Neural progenitor cell (in vitro differentiated cells): ENCODE measurements around the gene NR2F1. TPM values are rescaled to one million over a fixed set of nuclear protein-coding genes. Genes with fewer than 3 reads are reported as not detected.

Experiments used
- DNase-seq: peaks from one replicate; pipeline ENCODE4 v3.0.0-alpha.2; 2016; ENCODE audit warnings: low spot score
- H2AFZ ChIP-seq: fragments of 200-600 bp; sonication (generic); replicated peaks from 2 replicates; pipeline ENCODE4 v1.6.1; 2016; ENCODE audit warnings: antibody characterized with exemption
- H3F3A ChIP-seq: fragments of 200-600 bp; sonication (generic); 2 replicates; pipeline ENCODE4 v1.6.1; 2016; ENCODE audit warnings: antibody characterized with exemption, low read depth
- H3K27ac ChIP-seq: fragments of 200-600 bp; sonication (generic); 2 replicates; pipeline ENCODE4 v1.5.1; 2016; ENCODE audit warnings: mild to moderate bottlenecking
- H3K27me3 ChIP-seq: fragments of 200-600 bp; sonication (generic); 2 replicates; pipeline ENCODE4 v1.6.1; 2016; ENCODE audit warnings: mild to moderate bottlenecking, moderate library complexity
- H3K36me3 ChIP-seq: fragments of 200-600 bp; sonication (generic); 2 replicates; pipeline ENCODE4 v1.5.1; 2016
- H3K4me1 ChIP-seq: fragments of 200-600 bp; sonication (generic); 2 replicates; pipeline ENCODE4 v1.6.1; 2016; ENCODE audit warnings: mixed run types
- H3K4me2 ChIP-seq: fragments of 200-600 bp; sonication (generic); 2 replicates; pipeline ENCODE4 v1.6.1; 2016
- H3K4me3 ChIP-seq: fragments of 200-600 bp; sonication (generic); 2 replicates; pipeline ENCODE4 v1.5.1; 2016
- H3K79me2 ChIP-seq: fragments of 200-600 bp; sonication (generic); 2 replicates; pipeline ENCODE4 v1.6.1; 2016; ENCODE audit warnings: low read depth
- H3K9ac ChIP-seq: fragments of 200-600 bp; sonication (generic); 2 replicates; pipeline ENCODE4 v1.6.1; 2016
- H3K9me3 ChIP-seq: fragments of 200-600 bp; sonication (generic); 2 replicates; pipeline ENCODE4 v1.5.1; 2016; ENCODE audit warnings: low read depth
- H4K20me1 ChIP-seq: fragments of 200-600 bp; sonication (generic); 2 replicates; pipeline ENCODE4 v1.6.1; 2016; ENCODE audit warnings: low read depth
- H3K27ac Mint-ChIP-seq: 3 replicates; pipeline ENCODE4 v1.8.0; 2021; ENCODE audit warnings: mixed read lengths
- H3K27me3 Mint-ChIP-seq: 2 replicates; pipeline ENCODE4 v1.8.0; 2022; ENCODE audit warnings: low read depth, mild to moderate bottlenecking, inconsistent platforms, moderate library complexity, mixed read lengths; ENCODE audit not compliant: insufficient read depth
- H3K36me3 Mint-ChIP-seq: 3 replicates; pipeline ENCODE4 v1.8.0; 2021; ENCODE audit warnings: mixed read lengths
- H3K4me1 Mint-ChIP-seq: 3 replicates; pipeline ENCODE4 v1.8.0; 2021; ENCODE audit warnings: mixed read lengths
- H3K4me3 Mint-ChIP-seq: 3 replicates; pipeline ENCODE4 v1.8.0; 2021; ENCODE audit warnings: mild to moderate bottlenecking, moderate library complexity, mixed read lengths
- H3K9me3 Mint-ChIP-seq: 3 replicates; pipeline ENCODE4 v1.8.0; 2020; ENCODE audit warnings: mixed read lengths
- CTCF ChIP-seq: fragments of 200-600 bp; sonication (generic); IDR thresholded peaks from 2 replicates; pipeline ENCODE4 v1.5.1; 2017; ENCODE audit warnings: antibody characterized with exemption, mild to moderate bottlenecking
- EZH2 ChIP-seq: fragments of 200-600 bp; sonication (generic); IDR thresholded peaks from 2 replicates; pipeline ENCODE4 v1.6.1; 2017; ENCODE audit warnings: antibody characterized with exemption, mild to moderate bottlenecking, moderate library complexity
- EZH2phosphoT487 ChIP-seq: fragments of 200-600 bp; sonication (generic); IDR thresholded peaks from 2 replicates; pipeline ENCODE4 v1.6.1; 2017; ENCODE audit warnings: antibody characterized with exemption
- total RNA-seq: library from RNA; depleted of rRNA; stranded (reverse); fragments of >200 nt; gene quantifications from 2 replicates; pipeline ENCODE4 v1.2.3, GENCODE V29; 2015; ENCODE audit warnings: low replicate concordance

Gene NR2F1
- total RNA-seq, 1 donor from 2014 or later = 9.1 TPM

GRCh38 chr5:93623153-93623552 lies 40.1 kb downstream of the NR2F1 start:
- Mint-ChIP-seq H3K27me3 (peaks cover 5% of the 10 kb centered on the region), H3K4me1 (peaks cover 41% of the 10 kb centered on the region), H3K27ac (no peak overlapping the region), H3K9me3 (peaks cover 3% of the 10 kb centered on the region), H3K4me3 (no peak overlapping the region), H3K36me3 (no peaks in the 10 kb centered on the region)
- peaks cover 78% of the 10 kb centered on the region for H3K27me3 ChIP-seq
- peaks cover 17% of the 10 kb centered on the region for H3K4me1 ChIP-seq
- peaks cover 8% of the 10 kb centered on the region for H4K20me1 ChIP-seq
- H3K4me3 ChIP-seq = no peak overlapping the region
- H3F3A ChIP-seq = peaks cover 27% of the 10 kb centered on the region
- no peak overlapping the region for H3K4me2 ChIP-seq
- no peak for TF ChIP-seq EZH2
- no peak for TF ChIP-seq CTCF
- TF ChIP-seq EZH2phosphoT487 = no peak
- H3K9ac ChIP-seq = no peak overlapping the region
- no peaks in the 10 kb centered on the region for H3K36me3 ChIP-seq
- H2AFZ ChIP-seq = no peak overlapping the region
- no peak for DNase-seq
- no peak overlapping the region for H3K27ac ChIP-seq
- H3K79me2 ChIP-seq = no peaks in the 10 kb centered on the region
- no peaks in the 10 kb centered on the region for H3K9me3 ChIP-seq

- Mint-ChIP-seq H3K4me1 (peaks cover 18% of the 10 kb centered on the region), H3K4me3 (no peak overlapping the region), H3K27me3 (no peaks in the 10 kb centered on the region), H3K9me3 (peaks cover 3% of the 10 kb centered on the region), H3K36me3 (no peaks in the 10 kb centered on the region), H3K27ac (no peak overlapping the region)
- no peak overlapping the region for H3K9ac ChIP-seq
- H4K20me1 ChIP-seq = no peaks in the 10 kb centered on the region
- H3K79me2 ChIP-seq = no peaks in the 10 kb centered on the region
- H3K4me3 ChIP-seq = no peak overlapping the region
- DNase-seq = no peak
- no peak overlapping the region for H2AFZ ChIP-seq
- no peak overlapping the region for H3K27ac ChIP-seq
- peaks cover 53% of the 10 kb centered on the region for H3K27me3 ChIP-seq
- no peaks in the 10 kb centered on the region for H3K9me3 ChIP-seq
- H3K36me3 ChIP-seq = no peaks in the 10 kb centered on the region
- TF ChIP-seq EZH2 (no peak), CTCF (no peak)
- peaks cover 7% of the 10 kb centered on the region for H3K4me1 ChIP-seq
- H3F3A ChIP-seq = peaks cover 9% of the 10 kb centered on the region
- H3K4me2 ChIP-seq = no peak overlapping the region
These were observed 43.8 kb downstream of the NR2F1 start for GRCh38 chr5:93626801-93627200.

GRCh38 chr5:93632327-93632726 lies 49.3 kb downstream of the NR2F1 start:
- DNase-seq = no peak
- Mint-ChIP-seq H3K4me1 (peaks cover 5% of the 10 kb centered on the region), H3K36me3 (peaks cover 9% of the 10 kb centered on the region), H3K27ac (no peak overlapping the region), H3K4me3 (no peak overlapping the region), H3K9me3 (peaks cover 11% of the 10 kb centered on the region), H3K27me3 (peaks cover 2% of the 10 kb centered on the region)
- H3K79me2 ChIP-seq = no peaks in the 10 kb centered on the region
- no peak overlapping the region for H3K27ac ChIP-seq
- H3F3A ChIP-seq = no peaks in the 10 kb centered on the region
- TF ChIP-seq EZH2phosphoT487 = no peak
- TF ChIP-seq EZH2 = no peak
- no peak for TF ChIP-seq CTCF
- no peak overlapping the region for H3K4me2 ChIP-seq
- H3K27me3 ChIP-seq = no peaks in the 10 kb centered on the region
- H3K4me1 ChIP-seq = no peaks in the 10 kb centered on the region
- H3K4me3 ChIP-seq = no peak overlapping the region
- H3K36me3 ChIP-seq = no peaks in the 10 kb centered on the region
- H3K9me3 ChIP-seq = no peaks in the 10 kb centered on the region
- no peaks in the 10 kb centered on the region for H4K20me1 ChIP-seq
- H2AFZ ChIP-seq = no peak overlapping the region
- no peak overlapping the region for H3K9ac ChIP-seq
